HG02678 (cell line): Measurements from ENCODE around the gene PGLYRP4.
"Not testable (repeated sequence)": the region's sequence is repeated elsewhere in the genome, so short reads cannot be mapped to it uniquely, and the experiment has no call there.

Experiments used
- ATAC-seq: cut with Tn5 transposase; IDR thresholded peaks from one replicate; pipeline ENCODE4 v1.9.1; 2021; ENCODE audit warnings: mild to moderate bottlenecking, moderate library complexity; ENCODE audit not compliant: unreplicated experiment

PGLYRP4 gene

DNA sequence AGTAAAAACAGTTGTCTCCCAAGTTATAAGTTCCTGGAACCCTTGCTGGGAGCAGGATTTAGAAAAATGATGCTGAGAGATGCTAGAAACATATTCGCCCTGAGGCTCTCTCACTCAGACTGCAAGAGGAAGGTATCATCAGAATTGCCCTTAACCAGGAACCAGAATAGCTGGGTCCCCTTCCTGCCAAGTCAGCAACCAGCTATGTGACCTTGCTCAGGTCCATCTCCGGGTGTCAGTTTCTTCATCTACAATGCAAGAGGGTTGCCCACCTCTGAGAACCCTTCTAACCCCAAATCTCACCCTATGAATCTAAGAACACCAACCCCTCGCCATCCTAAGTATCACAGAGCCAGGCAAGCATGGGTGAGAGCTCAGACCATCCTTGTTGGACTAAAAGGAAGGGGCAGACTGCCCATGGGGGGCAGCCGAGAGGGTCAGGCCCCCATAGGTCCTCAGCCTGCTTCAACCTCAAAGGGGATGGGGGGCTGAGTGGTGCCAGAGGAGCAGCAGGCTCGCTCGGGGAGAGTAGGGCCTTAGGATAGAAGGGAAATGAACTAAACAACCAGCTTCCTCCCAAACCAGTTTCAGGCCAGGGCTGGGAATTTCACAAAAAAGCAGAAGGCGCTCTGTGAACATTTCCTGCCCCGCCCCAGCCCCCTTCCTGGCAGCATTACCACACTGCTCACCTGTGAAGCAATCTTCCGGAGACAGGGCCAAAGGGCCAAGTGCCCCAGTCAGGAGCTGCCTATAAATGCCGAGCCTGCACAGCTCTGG is 8.6 kb upstream of the PGLYRP4 start:
- no peak for ATAC-seq

DNA sequence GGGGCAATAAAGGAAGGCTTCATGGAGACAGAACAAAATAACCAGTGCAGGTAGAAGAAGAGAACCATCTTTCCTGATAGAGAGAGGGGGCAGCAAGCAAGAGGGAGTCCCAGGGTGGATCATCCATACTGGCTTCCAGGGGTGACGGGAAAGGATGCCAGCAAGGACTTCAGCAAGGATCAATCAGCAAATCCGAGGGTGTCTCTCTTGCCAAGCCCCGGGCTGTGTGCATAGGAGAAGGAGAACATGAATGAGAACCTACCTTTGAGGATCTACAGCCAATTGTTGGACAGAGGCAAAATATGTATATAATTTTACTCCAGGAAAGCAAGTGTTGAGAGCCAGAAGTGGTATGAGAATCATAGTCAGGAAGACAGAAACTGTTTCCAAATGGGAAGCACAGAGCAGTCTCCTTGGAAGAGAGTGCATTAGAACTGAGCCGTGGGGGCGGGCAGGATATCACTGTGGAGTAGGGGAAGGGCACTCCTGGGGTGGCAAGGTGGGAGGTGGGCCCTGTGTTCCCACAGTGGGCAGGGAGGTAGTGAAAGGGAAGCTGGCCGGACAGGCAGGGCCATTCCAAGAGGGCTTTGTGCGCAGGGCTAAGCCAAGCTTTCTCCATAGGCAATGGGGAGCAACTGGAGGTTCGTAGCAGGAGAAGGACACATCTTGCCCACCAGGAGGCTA is 7.9 kb upstream of the PGLYRP4 start:
- no peak for ATAC-seq

DNA sequence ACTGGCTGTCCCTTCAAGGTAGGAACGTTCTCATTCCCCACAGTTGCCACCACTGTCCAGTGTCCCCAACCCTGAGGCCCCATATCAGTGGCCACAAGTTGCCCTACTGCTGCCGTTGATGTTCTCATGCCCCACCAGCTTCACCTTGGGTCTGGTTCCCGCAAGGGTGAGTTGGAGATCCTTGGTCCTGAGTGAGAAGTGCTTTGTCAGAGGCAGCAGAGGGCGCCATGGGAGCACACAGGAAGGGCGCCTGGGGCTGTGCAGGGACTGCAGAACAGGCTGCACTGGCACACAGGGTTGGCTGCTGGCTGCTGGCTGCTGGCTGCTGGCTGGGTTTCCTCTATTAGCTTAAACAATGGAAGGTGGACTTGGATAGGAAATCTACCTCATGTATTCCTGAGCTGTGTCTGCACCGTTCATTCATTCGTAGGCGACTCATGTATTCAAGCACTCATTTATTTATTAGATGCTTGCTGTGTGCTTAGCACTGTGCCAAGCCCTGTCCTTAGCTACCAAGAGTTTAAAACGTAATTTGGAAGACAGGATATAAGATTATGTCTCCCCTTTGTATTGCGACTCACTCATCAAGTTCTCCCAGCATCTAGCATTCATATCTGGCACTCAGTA is 6.9 kb upstream of the PGLYRP4 start:
- ATAC-seq: peak; percentile 47

DNA sequence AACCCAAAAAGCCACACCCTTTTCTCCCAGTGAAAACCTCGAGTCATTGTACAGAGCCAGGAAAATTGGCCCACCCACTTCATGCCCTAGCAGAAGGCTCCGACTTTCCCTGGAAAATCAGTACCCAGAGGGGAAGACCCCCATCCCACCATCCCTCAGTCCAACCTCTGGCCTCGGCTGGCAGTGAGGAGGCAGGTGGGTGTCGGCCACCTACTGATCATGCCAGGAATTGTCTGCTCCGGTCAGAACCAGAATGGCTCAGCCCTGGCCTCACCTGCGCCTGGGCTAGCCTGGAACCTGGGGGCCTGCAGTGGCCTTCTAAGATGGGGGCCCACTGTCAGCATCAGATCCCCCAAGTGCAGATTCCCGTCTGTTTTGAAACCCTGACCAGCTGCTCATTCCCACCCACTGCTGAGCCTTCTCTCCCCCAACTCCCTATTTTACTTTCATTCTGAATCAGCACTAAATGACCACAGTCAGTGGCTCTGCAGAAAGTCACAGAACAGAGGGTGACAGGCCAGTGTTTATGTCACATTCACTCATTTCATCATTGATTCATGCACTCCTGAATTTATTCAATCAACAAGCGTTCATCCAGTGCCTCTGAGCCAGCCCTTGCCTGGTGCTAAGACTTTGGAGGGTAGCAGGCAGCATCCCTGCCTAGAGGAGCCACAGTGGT is 6.0 kb upstream of the PGLYRP4 start:
- no peak for ATAC-seq

DNA sequence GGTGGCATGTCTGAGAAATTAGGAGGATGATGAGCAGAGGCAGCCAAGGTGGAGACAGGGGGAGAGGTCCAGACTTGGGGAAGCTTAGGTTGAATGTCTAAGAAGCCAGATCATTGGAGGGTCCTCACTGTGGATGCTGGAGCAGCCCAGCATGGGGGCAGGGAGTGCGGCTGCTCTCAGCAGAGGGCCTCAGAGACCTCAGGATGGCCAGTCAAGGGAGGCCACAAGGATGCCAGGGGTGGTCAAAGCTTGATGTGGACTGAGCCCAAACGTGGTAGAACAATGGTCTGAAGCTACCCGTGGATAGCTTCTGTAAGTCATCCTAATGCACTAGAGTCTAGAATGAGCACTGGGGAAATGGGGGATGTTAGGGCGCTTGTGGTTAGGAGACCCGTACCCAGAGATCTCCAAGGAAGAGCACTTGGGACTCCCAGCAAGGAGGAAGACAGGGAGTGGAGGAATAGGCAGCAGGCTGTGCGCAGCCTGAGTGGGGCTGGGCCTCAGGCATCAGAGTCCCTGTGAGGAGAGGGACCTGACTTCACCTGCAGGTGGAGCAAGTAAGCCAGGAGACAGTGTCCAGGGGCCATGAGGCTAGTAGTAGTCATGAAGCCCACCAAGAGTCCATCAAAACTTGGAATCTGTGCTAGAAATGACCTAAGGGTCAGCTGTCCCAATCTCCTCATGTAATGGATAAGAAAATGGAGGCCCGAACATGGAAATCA is 4.7 kb upstream of the PGLYRP4 start:
- no peak for ATAC-seq

DNA sequence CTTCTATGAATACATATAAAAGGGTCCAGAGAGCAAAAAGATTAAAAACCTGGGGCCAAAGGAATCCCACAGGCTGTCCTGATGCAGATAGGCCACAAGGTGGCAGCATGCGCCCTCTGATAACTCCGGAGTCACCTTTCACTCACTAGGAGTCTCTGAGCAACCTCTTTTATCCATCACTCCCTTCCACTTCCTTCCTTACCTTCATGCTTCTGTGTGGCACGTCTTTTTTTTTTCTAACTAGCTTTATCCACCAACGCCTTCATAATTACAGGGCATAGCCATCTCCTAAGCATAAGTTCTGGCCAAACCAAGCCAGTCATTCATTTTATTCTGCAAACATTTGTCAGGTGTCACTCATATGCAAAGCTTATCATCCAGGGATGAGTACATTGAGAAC is 3.9 kb upstream of the PGLYRP4 start:
- ATAC-seq: peak; percentile 52

DNA sequence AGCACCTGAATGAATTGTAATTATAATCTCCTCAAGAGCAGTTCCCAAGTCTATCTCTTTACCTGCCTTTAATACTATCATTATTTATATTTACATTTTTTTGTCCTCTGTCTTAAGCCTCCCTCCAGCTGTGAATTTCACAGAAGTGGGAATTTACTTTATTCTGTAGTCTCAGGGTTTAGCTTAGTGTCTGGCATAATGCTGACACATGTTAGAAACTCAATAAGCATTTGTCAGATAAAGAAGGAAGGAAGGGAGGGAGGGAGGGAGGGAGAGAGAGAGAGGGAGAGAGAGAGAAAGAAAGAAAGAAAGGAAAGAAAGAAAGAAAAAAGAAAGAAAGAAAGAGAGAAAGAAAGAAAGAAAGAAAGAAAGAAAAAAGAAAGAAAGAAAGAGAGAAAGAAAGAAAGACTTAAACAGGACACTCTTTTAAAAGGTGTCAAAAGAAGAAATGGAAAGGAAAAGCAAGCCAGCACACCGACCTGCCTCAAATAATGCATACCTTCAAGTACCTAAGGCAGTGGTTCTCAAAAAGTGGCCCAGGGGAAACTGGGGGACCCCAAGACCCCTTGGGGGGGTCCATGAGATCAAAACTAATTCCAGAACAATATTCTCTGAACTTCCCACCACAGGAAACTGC is 1.8 kb upstream of the PGLYRP4 start:
- ATAC-seq: no peak

DNA sequence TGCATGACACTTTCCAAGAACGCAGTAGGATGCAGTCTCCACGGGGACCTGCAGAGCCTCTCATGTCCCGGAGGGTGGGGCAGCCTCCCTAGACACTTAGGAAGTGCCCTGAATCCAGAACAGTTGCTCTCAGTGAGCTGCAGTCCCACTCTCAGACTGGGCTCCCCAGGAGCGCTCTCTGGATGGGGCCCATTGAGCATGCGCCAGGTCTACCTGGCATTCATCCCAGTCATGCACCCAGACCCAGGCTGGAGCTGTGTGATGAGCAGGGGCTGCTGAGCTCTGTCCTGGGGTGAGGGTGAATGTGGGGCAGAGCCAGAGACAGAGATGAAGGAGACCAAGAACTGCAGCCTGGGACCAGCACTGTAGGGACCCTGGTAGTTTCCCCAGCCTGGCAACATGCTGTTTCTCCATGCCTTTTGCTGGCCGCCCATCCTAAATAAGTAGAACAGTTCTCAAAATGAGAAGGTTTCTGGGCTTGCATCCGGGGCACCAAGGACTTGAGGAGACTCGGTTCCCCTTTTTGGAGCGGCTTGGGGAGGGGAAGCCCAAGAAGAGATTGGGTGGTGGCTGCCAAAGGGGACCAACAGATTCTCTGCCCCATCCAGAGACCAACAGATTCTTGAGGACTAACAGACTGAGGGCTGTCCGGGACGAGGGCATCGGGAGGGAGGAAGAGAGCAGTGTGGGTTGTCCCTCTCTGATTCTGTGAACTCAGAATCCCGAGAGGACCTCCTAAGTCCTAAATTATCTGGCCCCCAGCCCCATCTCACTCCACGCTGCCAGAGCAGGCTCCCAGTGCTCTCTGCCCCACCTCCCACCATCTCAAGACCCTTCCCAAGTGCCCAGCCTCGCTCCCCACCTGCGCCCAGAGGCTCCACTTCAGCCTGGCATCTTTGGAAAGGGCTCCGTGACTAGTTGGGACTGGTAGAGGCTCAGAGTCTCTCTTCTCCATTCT is 1.0 kb upstream of the PGLYRP4 start:
- ATAC-seq: no peak

DNA sequence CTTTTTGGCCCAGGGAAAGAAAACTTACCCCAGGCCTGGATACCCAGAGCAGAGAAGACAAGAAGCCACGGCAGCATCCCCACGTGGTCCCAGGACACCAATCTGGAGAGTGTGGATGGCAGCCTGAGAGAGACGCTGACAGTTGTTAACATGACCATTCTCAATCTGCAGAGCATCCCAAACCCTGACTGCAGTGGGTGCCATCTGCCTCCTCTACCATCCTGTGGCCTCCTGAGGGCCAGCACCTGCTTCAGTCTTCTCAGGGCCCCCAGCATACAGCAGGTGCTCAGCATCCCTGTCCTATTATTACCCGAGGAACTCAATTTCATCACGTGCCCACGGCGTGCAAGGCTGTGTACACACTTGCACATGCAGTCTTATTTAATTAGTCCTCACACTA is 785 bp downstream of the PGLYRP4 start:
- no peak for ATAC-seq

DNA sequence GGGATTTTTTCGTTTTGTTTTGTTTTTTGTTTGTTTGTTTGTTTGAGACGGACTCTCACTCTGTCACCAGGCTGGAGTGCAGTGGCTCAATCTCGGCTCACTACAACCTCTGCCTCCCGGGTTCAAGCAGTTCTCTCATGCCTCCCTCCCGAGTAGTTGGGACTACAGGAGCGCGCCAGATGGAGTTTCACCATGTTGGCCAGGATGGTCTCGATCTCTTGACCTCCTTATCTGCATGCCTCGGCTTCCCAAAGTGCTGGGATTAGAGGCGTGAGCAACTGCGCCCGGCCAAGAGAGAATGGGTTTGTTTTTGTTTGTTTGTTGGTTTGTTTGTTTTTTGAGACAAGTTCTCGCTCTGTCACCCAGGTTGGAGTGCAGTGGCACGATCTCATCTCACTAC is 1.6 kb downstream of the PGLYRP4 start:
- not testable (repeated sequence) for ATAC-seq

DNA sequence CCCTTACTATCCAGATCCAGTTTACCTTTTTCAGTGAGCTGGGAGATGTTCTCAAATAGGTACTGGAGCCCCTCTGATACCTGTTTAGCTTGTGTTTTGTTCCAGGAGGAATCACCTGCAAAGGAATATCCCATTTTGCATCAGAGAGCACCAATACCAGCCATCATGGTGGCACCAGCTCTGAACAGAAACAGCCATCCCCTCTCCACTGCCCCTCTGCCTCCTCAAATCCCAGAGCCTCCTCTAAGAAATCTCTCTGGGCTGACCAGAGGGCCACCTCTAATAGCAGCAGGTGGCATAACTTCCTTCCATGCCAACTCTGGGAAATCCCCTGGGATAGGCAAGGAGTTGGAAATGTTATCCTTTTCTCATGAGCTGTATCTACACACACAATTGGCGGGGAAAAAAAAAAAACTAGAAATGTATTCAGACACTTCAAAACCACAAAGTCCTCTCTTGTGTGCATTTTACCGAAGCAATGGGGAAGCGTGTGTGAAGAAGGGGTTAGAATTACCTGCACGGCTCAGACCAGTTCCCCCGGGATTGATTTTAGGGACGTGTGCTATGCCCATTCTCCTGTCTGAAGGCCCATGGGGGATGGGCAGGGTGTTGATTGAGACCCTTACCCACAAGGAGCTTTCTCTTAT is 2.4 kb downstream of the PGLYRP4 start:
- no peak for ATAC-seq

DNA sequence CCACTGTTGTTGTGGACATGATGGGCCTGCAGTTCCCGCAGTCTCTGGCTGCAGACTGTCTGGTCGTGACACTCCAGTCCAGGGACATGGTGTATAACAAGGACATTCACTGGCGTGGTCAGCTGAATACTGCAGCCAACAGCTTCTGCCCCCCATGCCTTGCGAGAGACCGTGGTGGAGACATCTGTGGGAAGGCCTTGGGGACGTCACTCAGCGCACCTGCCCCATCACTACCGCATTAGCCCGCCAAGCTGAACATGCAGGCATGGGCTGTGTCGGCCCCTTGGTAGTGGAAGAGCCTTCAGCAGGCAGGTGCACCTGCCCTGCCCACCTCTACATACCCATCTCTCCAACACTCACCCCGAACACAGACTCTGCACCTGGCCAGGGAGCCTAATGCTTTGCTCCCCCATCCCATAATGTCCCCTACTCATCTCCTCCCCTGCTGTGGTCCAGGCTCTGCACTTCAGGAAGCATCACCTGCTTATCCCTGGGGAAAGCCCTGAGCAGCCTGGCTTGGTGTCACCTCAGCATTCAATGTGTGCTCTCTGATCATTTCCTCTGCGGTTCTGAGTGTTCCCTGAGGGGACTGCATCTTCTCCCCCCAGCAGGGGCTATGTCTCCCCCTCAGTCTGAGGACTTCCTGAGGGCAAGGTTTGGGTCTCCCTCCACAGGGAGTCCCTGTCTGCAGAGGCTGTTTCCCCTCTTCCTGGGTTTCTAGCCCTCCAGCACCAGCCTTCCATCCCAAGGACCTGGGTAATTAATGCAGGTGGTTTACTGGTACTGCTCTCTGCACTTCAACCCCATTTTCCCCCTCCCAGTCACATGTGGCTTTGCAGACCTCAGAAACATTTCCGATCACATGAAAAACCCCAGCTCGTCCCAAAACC is 3.2 kb downstream of the PGLYRP4 start:
- ATAC-seq: no peak

DNA sequence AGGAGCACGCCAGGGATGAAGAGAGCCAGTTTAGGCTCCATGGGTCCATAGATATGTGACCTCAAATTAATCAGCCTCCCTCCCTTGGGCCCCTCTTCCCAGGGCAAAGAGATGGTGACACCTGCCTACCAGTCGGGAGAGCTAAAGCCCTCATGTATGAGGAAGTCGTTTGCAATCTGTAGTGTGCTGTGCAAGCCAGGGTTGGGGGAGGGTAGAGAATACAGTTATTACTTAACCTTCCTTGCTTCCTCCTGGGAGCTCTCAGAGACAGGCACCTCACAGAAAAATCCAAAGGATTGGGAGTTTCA is 4.0 kb downstream of the PGLYRP4 start:
- no peak for ATAC-seq

DNA sequence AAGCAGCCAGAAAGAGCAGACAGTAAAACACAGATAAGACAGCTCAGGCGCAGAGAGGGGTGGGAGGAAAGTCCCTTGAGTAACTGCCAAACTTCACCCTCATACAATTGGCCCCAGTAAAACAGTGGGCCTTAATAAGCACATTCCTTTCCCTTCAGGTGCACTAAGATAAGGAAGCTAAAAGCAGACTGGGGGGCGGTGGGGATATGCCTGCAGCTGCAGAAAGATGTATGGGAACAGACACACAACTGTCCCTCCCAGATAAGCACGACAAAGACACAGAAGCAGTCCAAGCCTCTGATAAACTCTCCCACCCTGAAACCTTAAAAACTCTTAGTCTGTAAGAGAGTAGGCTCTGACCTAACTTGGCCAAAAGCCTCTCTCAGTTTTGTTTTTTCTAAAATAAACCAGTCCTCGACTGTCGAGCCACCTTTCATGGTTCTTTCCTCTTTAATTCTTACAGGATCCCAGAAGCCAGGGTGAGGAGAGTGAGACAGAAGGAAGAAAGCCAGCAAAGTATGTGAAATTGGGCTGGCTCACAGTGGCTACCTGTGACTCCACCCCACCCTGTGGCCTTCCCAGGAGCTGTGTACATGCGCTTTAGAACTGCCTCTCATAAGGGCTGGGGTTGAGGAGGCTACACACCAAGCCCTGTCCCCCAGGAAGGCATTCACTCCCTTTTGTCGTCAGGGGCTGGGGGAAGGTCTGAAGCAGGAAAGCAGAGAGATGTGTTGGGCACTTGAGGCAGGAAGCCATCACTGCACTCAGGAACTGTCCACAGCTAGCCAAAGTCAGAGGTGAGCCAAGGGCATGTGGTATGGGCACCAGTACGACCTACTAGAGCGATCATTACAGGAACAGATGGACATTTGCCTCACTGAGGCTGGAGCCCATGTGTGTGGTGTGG is 4.6 kb downstream of the PGLYRP4 start:
- no peak for ATAC-seq

DNA sequence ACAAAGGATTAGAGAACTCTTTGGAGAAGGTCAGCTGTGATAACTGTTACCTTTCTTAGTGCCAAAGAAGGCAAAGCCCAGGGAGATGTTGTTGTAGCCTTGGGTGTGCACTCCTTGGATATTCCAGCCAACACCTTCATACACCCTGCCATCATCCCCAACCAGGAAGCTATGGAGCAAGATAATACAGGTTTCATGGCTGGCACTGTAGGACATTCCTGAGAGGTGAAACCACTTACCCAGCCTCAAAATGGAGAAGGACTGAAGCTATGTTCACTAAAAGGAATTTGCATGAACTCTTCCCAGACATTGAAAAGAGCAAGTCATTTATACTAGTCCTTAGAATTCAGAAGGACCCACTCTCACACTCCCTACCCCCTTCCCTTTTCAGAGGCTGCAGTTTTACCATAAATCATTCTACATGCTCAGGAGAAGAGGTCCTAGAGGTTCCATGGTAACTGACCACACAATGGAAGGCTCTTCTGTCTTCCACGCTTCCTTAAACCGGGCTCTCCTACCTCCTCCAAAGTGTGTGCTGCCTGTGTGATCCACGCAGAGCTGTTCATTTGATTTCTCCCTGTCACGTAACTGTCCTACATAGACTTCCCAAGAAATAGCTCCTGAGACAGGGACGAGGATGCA is 5.5 kb downstream of the PGLYRP4 start:
- ATAC-seq: no peak

DNA sequence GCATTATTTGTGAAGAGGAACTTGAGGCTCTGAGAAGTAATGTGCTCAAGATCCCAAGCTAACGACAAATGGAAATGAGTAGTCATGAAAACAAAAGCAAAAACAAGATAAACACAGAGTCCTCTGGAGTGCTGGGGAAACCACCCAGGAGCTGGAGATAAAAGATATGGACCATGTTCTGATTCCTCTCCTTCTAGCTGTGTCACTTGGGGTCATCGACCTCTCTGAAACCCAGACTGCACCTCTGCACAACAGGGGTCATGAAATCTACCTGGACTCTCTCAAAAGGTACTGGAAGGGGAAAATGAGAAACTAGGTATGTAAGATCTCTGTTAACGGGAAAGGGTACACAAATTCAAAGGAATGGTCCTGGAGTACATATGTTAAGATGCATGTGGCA is 6.5 kb downstream of the PGLYRP4 start:
- no peak for ATAC-seq
